Stimulated activated CD8-positive, alpha-beta memory T cell treated with anti-CD3 and anti-CD28 coated beads, Interleukin-2, amount 100 ng/mL, for 1 hour (primary cell): ENCODE results near the gene ITGB3BP.
"Not testable (repeated sequence)": the region's sequence is repeated elsewhere in the genome, so short reads cannot be mapped to it uniquely, and the experiment has no call there.

Experiments
- DNase-seq, 2 donors: peaks; one replicate each; pipeline ENCODE4 v3.0.0-alpha.2; 2020; ENCODE audit warnings: low read depth in 2 of 2

ITGB3BP gene

GRCh38 chr1:63506782-63507181, 16.2 kb downstream of the ITGB3BP start:
- DNase-seq = no peak

GRCh38 chr1:63501256-63501655, 21.8 kb downstream of the ITGB3BP start:
- DNase-seq = no peak

GRCh38 chr1:63498106-63498505, 24.9 kb downstream of the ITGB3BP start:
- DNase-seq = no peak

- no peak for DNase-seq
Observed at GRCh38 chr1:63497577-63497976, 25.4 kb downstream of the ITGB3BP start.

- no peak for DNase-seq
Observed at GRCh38 chr1:63487336-63488065, 35.5 kb downstream of the ITGB3BP start.

GRCh38 chr1:63486629-63487028, 36.4 kb downstream of the ITGB3BP start:
- DNase-seq = no peak

GRCh38 chr1:63480057-63480456, 43.0 kb downstream of the ITGB3BP start:
- no peak for DNase-seq

- DNase-seq = no peak
Observed at GRCh38 chr1:63475761-63476160, 47.3 kb downstream of the ITGB3BP start.

GRCh38 chr1:63468683-63469082, 54.3 kb downstream of the ITGB3BP start:
- not testable (repeated sequence) for DNase-seq

- DNase-seq = no peak
Observed at GRCh38 chr1:63466759-63467158, 56.3 kb downstream of the ITGB3BP start.

- DNase-seq = no peak
Observed at GRCh38 chr1:63466181-63466580, 56.8 kb downstream of the ITGB3BP start.

- no peak for DNase-seq
Observed at GRCh38 chr1:63463248-63463647, 59.8 kb downstream of the ITGB3BP start.

GRCh38 chr1:63461661-63462230, 61.3 kb downstream of the ITGB3BP start:
- no peak for DNase-seq

GRCh38 chr1:63458750-63459149, 64.3 kb downstream of the ITGB3BP start:
- DNase-seq = no peak

GRCh38 chr1:63454269-63454668, 68.8 kb downstream of the ITGB3BP start:
- no peak for DNase-seq

GRCh38 chr1:63453232-63453631, 69.8 kb downstream of the ITGB3BP start:
- no peak for DNase-seq

- no peak for DNase-seq
Observed at GRCh38 chr1:63450416-63450815, 72.6 kb downstream of the ITGB3BP start.

GRCh38 chr1:63448731-63449246, 74.2 kb downstream of the ITGB3BP start:
- DNase-seq = no peak

GRCh38 chr1:63442141-63442475, 80.9 kb downstream of the ITGB3BP start:
- no peak for DNase-seq

- no peak for DNase-seq
Observed at GRCh38 chr1:63435161-63435560, 87.9 kb downstream of the ITGB3BP start.

GRCh38 chr1:63429281-63429680, 93.7 kb downstream of the ITGB3BP start:
- no peak for DNase-seq

GRCh38 chr1:63428815-63429214, 94.2 kb downstream of the ITGB3BP start:
- no peak for DNase-seq

- no peak for DNase-seq
Observed at GRCh38 chr1:63423649-63424048, 99.4 kb downstream of the ITGB3BP start.

- DNase-seq = not testable (repeated sequence)
Observed at GRCh38 chr1:63420746-63421145, 102.3 kb downstream of the ITGB3BP start.
